Measurements from ENCODE around the gene UGGT2.

GRCh38 chr13:96100457-96101220 lies 47.4 kb upstream of the UGGT2 start:
- no peak for TF ChIP-seq CTCF (conservative IDR thresholded peaks at IDR 0.05)
- TF ChIP-seq ZFX (IDR thresholded peaks at IDR 0.05) = no peak

Data from C4-2B (cell line).